A549 (cell line): ENCODE data around the gene UBXN7.
"Not testable (repeated sequence)": the region's sequence is repeated elsewhere in the genome, so short reads cannot be mapped to it uniquely, and the experiment has no call there.

Experiments used
- MYC ChIP-seq: IDR thresholded peaks from 2 replicates; pipeline ENCODE4 v1.6.1; 2012; ENCODE audit warnings: mild to moderate bottlenecking, inconsistent platforms, low read length, improper control_type of control experiment, borderline replicate concordance
- POLR2A ChIP-seq: IDR thresholded peaks from 2 replicates; pipeline ENCODE4 v1.6.1; 2012; ENCODE audit warnings: mild to moderate bottlenecking, low read length
- TF ChIP-seq, protein P1 (sequence below): fragments of >200 bp; sonication (Bioruptor Twin); formaldehyde crosslinking; IDR thresholded peaks from 3 replicates; pipeline ENCODE4 v1.5.1; 2016

DNA sequence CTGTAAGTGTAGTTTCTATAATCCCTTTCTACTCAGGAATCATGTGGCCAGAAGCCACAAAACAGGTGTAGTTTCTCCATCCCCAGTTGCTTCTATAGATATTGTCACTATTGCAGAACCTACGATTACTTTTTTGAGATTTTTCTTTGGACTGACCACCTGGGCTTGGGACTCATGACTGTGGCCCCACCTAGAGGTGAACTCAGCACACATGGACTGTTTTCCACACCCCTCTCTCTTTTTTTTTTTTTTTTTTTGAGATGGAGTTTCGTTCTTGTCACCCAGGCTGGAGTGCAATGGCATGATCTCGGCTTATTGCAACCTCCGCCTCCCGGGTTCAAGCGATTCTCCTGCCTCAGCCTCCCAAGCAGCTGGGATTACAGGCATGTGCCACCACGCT is 13.2 kb upstream of the UBXN7 start:
- TF ChIP-seq MYC, POLR2A: not testable (repeated sequence)
- TF ChIP-seq, protein P1, sequence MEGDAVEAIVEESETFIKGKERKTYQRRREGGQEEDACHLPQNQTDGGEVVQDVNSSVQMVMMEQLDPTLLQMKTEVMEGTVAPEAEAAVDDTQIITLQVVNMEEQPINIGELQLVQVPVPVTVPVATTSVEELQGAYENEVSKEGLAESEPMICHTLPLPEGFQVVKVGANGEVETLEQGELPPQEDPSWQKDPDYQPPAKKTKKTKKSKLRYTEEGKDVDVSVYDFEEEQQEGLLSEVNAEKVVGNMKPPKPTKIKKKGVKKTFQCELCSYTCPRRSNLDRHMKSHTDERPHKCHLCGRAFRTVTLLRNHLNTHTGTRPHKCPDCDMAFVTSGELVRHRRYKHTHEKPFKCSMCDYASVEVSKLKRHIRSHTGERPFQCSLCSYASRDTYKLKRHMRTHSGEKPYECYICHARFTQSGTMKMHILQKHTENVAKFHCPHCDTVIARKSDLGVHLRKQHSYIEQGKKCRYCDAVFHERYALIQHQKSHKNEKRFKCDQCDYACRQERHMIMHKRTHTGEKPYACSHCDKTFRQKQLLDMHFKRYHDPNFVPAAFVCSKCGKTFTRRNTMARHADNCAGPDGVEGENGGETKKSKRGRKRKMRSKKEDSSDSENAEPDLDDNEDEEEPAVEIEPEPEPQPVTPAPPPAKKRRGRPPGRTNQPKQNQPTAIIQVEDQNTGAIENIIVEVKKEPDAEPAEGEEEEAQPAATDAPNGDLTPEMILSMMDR: 0 out of 3 replicates have a peak, but pooled peaks have one; percentile 7
